GM21390 (cell line): Measurements from ENCODE around the gene BID.
A peak's percentile ranks its signal among the peaks of the same experiment; 100 is the strongest.

Source experiments
- ATAC-seq: cut with Tn5 transposase; IDR thresholded peaks from one replicate; pipeline ENCODE4 v1.9.1; 2021; ENCODE audit not compliant: unreplicated experiment

BID gene

DNA sequence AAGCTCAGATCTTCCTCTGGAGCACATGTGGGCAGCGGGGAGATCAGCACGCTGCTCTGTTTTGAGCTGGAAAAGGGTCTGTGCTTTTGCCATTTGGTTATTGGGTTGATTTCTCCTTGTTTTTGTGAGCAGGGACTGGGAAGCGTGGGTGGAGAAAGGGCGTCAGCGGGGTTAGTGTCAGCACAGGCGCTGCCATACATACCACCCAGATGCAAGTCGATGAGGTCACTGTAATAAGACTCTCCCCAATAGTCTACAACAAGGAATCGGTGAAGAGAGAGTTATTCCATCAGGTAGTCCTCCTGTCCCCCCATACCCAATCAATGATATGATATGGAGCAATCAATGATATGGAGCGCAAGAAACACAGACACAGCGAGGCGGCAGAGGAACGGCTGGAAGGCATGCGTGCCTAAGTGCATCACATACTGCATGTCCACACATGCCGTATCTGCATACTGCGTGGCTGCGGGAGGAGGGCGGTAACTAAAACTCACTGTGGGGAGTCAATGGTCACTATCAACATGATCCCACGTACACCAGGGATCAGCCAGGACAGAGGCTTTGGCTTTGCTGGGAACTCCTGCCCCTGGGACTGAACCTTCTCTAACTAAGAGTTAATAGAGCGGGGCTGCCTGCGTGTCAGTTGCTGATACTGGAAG, 29.5 kb upstream of the BID start:
- ATAC-seq: no peak

DNA sequence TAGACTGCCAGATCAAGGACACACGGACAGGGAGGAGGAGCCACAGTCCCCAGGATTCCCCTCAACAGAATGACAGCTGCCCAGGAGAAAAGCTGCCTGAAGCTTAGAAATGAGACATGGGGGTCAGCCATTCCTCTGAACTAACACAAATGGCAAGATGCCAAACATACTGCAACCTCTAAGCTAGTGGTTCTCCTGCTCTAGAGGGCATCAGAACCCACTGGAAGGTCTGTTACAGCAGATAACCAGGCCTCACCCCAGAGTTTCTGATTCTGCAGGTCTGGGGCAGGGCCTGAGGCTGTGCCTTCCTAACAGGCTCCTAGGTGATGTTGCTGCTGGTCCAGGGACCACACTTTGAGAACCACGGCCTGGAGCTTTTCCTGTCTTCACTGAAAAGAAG, 28.6 kb upstream of the BID start:
- no peak for ATAC-seq

DNA sequence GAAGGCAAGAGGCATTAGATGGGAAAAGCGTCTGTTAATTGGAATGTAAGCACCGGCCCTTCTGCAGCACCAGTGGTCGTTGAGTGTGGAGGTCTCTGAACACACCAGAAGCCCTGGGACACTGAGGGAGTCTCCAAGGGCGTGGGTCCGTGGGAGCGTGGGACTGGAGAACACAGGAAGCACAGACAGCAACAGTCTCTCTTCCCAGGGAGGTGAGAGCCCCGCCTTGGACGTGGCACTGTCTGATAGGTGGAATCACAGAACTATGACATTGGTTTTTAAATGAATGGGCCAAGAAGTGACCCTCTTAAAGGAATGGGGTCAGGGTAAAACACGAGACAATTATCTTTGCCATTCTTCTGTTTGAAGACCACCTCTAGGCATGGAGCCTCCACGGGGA, 28.1 kb upstream of the BID start:
- no peak for ATAC-seq

DNA sequence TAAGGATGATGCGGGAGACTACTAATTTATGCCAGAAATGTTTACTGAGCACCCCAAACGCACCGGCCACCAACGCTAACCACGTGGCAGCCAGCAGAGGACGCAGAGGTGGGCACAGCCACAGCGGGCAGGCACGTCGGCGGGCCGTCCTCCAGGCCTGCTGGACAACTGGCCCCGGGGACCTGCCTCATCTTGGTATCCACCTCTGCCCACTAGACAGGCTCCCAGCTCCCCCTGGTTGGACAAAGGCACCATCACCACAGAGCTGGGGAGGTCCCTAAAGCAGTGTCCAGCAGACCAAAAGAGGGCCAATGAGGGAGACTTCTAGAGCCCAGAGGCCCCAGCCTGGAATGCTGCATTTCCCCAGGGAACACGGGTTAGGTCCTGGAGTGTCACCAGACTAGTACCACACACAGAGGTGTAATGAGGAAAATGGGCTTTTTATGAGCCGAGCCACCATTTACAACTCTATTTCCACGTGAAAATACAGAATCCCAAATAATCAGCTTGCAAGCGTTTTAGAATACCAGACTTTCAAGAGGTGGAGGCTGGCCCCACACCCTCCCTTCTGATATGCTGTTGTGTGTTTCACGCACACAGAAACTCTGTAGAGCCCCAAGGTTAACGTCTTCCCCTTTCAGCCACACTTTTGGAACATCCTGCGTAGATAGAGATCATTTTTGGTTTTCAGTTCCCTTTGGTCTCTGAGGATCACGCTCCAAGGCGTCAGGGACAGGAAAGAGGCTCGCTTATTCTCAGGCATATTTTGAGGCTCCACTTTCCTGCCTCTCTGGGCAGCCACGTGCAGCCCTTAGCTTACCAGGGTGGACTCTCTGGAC, 23.7 kb upstream of the BID start:
- peak; percentile 41 for ATAC-seq

DNA sequence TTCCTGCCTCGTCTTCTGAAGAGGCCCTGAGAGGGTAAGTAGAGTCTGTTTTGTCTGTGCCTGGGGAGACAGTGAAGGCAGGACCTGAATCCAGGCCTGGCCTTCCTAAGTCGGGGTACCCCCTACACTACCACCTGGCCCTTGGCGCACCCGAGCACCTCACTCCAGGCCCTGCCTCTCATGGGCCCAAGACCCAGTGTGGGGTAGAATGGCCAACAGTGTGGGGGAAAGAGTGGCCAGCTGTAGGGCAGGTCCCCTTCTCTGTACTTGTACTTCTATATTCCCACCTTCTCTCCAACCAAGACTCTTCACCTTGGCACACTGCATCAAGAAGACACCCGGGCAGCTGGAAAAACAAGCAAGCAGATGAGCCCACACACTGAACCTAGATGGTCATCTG, 22.4 kb upstream of the BID start:
- ATAC-seq: no peak

DNA sequence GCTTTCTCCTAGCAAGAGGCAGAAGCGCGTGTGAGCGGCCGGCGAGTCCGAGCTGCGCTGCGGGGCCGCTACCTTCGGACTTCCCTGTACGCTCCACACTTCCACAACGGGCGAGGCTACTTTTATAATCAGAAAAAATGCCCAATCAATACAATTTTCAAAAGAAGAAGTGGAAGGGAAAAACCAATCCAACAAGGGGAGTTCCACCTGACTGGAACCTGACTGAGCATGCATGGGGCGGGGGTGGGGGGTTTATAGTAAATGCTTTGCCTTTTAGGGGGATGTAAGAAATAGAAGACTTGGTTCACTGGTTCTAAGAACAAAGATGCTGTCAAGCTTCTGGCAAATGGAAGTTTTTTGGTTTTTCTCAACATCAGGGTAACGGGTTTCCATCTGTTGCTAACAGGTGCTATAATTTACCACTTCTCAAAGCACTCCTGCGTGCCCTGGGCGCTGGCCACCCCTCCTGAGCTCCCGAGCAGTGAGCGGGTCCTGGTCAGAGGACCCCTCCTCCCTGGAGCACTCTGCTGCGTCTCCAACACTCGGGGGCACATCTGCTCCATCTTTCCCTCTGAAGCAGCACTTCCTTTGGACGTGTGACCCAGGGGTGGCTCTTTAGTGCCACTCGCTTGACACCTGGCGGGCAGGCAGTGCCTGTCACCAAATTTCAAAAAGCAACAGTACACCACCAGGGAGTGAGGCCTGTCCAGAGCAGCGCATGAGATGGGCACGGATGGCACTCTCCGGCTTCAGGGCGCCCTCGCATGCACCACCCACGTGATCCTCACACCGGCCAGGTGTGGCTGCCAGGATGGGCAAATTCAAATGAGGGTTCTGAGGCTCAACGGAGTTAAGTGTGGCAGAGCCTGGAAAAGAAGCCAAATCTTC, 21.6 kb upstream of the BID start:
- ATAC-seq: no peak

DNA sequence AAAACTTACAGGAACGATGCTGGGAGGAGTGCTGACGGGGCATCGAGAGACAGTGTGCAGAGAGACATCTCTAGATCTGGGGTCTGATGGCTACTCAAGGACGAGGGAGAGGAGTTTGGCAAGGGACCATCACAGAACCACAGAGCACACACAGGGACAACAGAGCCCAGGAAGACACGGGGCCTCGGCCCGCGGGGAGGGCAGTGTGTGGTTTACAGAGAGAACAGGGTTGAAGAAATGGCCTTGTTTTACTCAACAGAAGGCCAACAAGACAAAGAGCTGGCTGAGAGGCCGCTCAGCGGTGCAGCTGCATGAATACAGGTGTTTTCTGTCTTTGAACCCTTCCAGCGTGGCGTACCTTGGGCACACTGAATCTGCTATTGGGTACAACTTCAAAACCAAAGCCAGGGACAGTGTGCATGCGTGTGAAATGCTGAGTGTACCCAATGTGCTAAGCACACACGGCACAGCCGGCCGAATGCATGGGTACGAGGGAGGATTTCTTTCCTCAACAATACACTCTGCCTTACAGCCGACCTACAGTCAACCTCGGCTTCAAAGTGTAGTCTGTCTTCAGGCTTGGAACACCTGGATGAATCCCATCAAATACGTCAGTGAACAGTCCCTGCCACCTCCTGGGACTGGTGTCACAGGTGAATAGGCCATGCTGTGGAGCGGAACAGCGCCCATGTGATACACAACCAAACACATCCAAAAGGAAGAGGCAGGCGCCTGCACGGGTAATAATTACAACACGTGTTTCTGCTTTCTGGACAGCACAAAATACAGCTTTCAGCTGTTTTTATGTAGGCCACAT, 20.7 kb upstream of the BID start:
- no peak for ATAC-seq

DNA sequence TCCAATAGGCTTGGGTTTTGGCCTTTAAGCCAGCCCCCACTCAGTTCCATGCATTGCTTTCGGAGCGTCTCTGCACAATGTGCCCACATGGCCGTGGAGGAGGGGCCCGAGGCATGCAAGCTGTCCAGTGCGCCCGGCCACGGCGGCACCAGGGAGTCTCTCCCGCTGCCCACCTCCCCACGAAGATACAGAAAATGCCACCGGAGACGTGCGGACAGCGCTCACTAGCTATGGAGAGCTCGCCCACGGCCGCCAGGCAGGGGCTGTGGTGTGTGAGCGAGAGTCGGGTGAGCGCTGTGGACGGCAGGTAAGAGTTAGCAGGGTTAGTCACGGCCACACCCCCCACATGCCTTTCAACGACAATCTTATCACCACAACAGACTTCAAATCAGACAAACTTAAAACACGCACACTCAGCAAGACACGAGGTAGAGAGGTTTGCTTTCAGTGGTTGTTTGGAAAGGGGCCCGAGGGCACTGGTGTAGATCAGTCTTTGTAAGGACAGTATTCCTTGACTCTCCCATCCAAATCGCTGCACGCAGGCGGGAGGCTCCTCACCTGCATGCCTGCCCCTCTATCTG, 18.7 kb upstream of the BID start:
- ATAC-seq: no peak

DNA sequence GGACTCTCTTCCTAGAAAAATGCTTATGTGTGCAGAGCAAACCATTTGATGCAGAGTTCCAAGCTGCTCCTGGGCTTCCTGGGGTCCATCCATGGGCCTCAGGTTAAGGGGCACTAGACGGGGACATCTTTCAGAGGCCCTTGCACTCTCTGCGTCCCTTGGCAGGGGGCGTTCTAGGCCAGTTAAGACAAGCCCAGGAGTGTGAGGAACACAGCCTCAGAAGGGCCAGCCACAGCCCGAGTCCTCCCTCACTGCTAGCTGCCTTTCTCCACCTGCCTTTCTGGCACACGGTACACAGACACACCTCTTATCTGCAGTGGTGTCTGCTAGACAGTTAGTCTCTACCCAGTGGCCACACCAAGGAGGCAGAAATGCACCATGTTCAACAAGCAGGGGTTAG, 18.0 kb upstream of the BID start:
- no peak for ATAC-seq

DNA sequence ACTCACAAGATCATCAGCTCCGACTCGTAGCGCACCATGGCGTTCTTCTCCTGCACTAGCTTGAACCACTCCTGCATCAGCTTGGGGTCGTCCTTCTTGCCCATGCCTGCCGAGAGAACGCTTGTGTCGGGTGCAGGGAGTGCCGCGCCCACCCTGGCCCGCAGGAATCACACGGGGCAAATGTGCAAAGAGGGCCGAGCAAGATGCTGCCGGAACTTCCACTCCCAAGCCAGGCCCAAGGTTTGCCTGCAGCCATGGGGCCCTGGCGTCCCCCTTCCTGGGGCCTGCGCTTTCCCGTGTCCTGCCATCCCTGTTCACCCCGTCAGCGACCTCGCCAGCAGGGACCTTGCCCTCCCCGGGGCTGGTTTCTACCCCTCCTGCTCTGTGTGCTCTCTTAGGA, 16.9 kb upstream of the BID start:
- no peak for ATAC-seq

DNA sequence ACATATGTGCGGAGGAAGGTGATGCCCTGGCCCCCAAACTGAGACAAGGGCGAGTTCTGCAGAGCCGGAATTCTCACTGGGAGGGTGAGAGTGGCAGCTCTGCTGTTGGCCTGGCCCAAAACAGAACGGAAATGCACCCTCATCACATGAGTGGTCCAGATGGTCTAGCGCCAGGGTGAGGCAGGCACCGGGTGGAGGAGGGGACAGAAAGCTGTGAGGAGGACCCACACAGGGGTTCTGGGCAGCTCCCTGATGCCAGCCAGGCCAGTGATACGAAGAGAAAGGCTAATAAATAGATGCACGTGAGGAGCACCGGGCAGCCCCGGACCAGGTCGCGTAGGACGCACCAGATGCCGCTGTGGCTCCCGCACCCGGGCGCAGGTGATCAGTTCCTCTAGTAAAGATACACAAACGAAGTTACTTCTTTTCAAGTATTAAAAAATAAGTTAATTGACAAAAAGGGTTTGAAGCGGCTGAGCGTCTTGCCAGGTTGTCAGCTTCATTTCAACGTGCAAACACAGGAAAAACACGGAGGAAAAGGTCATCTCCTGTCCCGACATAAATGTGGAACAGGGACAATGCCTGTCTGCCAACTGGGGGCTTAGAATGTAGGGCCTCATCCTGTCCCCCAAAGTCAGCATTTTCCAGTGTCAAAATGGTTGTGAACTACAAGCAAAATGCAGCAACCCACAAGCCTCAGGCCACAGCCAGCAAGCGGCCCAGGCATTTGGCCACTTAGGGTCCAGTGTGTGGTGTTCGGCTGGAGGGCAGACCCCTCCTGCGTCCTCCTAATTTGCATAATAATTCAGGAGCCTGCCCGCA, 15.3 kb upstream of the BID start:
- ATAC-seq: no peak

DNA sequence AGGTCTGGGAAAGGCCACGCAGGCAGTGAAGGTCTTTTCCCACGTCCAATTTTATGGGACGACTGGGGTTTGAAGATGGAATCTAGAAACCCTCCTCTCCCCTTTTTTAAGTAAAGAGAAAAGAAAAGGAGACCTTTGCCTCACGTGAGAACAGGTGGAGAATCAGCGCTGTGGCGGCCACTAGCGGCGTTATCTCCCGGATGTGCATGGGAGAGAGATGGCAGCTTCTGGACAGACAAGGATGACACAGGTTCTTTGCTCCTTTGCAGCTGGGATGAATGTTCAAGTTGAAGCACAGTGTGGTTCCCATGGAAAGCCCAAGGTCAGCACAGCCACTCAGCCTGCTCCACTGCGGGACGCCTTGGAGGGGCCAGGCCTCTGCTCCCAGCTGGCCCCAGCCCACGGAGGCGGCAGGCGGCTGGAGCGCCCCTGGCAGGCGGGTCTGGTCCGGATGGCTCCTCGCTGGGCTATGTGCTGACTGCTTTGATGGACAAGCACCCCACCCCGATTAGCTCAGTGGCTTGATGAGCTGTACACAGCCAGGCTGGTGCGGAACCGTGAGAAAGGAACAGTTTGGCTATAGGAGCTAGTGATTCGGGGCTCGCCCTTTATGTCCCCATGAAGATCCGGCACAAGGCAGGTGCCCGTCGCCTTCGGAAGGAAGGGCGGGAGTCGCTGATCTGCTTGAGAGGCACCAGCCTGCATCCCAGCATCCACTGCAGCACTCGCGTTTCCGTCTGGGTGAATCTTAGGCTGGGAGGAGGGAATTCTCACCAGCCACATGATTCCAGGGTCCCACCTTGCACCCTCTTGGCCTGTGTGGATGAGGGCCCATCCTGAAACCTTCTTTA, 14.5 kb upstream of the BID start:
- ATAC-seq: no peak

DNA sequence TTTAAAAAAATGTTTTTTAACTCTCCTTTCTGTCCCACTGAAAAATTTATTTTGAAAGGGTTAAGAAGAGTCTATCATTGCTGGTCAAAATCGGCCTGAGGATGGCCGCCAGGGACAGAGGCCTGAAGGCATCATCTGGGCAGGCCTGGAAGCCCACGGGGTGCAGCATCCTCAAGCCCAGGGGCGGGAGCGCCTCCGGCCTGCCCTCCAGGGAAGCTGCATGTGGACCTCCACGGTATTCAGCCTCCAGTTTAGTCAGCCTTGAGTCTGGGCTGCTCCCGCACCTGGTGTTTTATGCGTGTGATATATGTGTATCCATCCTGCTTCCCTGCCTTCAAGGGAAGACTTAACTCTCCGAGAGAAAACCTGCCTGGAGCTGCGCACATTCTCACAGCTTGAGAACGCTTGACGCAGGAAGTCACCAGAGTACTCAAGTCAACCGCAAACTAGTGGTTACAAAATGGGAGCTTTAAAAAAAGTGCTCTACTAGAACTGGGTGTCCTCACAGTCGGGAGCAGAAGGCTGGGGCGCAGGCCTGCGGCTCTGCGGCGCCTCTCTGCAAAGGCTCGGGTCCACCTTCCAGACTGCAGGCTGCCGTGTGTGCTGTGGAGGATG, 13.6 kb upstream of the BID start:
- no peak for ATAC-seq

DNA sequence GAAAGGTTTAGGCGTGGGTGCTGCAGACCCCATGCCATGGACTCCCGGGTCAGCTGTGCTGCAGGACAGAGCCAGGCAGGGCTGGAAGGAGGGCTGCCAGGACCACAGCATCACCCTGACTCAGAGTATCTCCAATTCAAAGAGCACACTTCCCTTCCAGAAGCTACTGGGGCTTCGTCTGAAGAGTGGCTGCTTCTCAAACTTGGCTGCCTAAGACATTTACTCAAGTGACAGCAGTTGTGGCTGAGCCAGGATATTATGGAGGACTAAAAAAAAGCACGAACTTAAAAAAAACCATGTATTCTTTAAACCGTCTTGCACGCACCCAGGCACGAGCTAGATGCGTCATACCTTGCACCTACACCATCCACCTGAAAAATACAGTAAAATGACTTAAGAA, 13.0 kb upstream of the BID start:
- no peak for ATAC-seq

DNA sequence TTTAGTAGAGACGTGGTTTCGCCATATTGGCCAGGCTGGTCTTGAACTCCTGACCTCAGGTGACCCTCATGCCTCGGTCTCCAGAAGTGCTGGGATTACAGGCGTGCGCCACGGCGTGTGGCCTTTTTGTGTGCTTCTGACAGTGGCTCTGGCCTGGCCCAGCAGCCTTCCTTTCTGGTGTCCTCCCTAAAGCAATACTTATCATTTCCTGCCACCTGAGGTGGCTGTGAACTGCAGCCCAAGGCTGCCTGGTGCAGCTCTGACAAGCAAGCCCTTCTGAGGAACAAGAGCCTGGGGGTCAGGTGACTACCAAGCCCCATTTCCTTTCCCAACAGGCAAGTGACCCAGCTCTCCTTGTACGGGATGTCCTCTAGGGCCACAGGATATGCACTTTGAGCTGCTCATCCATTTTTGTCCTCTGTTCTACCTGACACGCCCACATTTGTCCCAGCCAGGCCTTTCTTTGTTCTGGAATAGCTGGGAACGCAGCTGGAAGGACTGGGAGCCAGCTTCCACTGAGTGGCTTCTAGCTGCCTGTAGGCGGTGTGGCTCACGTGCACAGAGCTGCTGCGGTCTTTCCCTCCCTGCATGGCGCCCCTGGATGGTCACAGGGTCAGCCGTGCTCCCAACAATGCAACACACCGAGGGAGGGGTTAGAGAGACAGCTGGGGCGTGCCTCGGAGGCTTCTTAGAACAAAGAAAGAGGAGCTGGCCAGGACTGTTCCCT, 12.3 kb upstream of the BID start:
- no peak for ATAC-seq

DNA sequence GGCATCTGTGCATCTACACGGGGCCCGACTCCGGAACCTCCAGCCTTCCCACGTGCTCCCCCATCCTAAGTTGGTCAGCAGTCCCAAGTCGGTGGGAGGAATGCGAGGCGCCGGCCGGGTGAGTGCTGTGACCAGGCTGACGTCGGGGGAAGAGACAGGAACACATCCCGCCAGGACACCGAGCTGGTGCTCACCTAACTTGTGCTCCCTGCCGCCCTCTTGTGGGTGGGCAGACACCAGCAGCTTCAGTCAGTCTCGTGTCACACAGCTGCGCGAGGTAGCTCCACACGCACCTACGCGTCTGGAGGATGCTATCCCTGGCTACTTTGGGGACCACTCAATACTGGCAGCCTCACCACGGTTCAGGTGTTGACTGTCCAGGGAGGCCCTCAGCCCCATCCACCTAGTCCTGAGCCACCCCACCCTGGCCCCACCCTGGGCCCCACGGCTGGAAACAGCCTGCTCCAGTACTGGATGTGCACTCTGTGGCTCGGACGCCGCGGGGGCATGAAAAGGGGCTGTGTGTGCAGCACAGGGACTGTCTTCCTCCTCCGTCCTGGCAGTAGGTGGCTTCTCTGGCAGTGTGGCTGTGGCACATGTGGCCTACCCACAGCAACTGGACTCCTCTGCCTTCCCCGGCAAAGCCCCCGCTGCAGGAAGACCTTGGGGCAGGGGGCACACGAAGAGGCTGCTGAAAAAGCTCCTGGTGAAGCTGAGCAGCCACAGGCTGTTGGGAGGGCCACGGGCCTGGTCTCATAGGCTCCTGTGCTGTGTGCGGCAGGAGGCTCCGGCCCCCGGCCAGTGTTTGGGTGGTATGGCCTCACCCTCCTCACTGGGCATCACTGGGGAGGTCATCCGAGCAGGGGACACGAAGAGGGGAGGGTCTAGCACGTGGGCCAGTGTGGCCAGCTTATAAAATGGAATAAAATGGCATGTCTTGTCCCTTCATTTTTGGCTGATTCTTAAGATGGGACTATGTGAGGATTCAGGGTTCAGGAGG, 11.2 kb upstream of the BID start:
- ATAC-seq: no peak
